Coronary artery (tissue), 2 donors: ENCODE results near the gene KIR3DL2.
"Not testable (repeated sequence)": the region's sequence is repeated elsewhere in the genome, so short reads cannot be mapped to it uniquely, and the experiment has no call there.

ENCODE experiments used
- DNase-seq: peaks from one replicate; pipeline ENCODE4 v3.0.0-alpha.2; 2017; ENCODE audit warnings: low spot score
- H3K27ac ChIP-seq, 2 donors: fragments of 200-600 bp; sonication (generic); one replicate each; pipeline ENCODE4 v1.5.1; 2016 to 2019
- H3K4me3 ChIP-seq: fragments of 200-600 bp; sonication (generic); 2 replicates; pipeline ENCODE4 v1.5.1; 2016; ENCODE audit warnings: mild to moderate bottlenecking, moderate library complexity
- CTCF ChIP-seq: fragments of 200-600 bp; sonication (generic); IDR thresholded peaks from one replicate; pipeline ENCODE4 v1.5.1; 2019; ENCODE audit warnings: antibody characterized with exemption

Gene KIR3DL2

GRCh38 chr19:54817670-54818536 is 32.3 kb upstream of the KIR3DL2 start:
- H3K27ac ChIP-seq: no peak overlapping the region
- TF ChIP-seq CTCF: no peak
- H3K4me3 ChIP-seq: no peak overlapping the region
- no peak for DNase-seq

GRCh38 chr19:54824416-54824815 is 25.8 kb upstream of the KIR3DL2 start:
- H3K27ac ChIP-seq, H3K4me3 ChIP-seq, DNase-seq: not testable (repeated sequence)

GRCh38 chr19:54825326-54825725 is 24.9 kb upstream of the KIR3DL2 start:
- not testable (repeated sequence) for H3K27ac ChIP-seq, DNase-seq

GRCh38 chr19:54828064-54828463 is 22.2 kb upstream of the KIR3DL2 start:
- H3K4me3 ChIP-seq, DNase-seq, H3K27ac ChIP-seq: not testable (repeated sequence)

More at GRCh38 chr19:54825326-54825725, 24.9 kb upstream of the KIR3DL2 start:
- H3K4me3 ChIP-seq: not testable (repeated sequence)

- H3K27ac ChIP-seq, H3K4me3 ChIP-seq, DNase-seq: not testable (repeated sequence)
Measured at GRCh38 chr19:54832496-54832895, 17.7 kb upstream of the KIR3DL2 start, which contains the start of gene KIR2DS4. TSS of gene KIR2DS4 (plus strand) at chr19:54832676.

- not testable (repeated sequence) for H3K4me3 ChIP-seq, DNase-seq, H3K27ac ChIP-seq
Measured at GRCh38 chr19:54835126-54835525, 15.1 kb upstream of the KIR3DL2 start.

GRCh38 chr19:54837522-54837921 is 12.7 kb upstream of the KIR3DL2 start:
- not testable (repeated sequence) for H3K4me3 ChIP-seq, DNase-seq, H3K27ac ChIP-seq

GRCh38 chr19:54843171-54843570 is 7.1 kb upstream of the KIR3DL2 start:
- H3K4me3 ChIP-seq, H3K27ac ChIP-seq, DNase-seq: not testable (repeated sequence)

- no peak for TF ChIP-seq CTCF
- DNase-seq: no peak
- H3K4me3 ChIP-seq: no peak overlapping the region
- no peak overlapping the region for H3K27ac ChIP-seq
Measured at GRCh38 chr19:54850930-54851329, 687 bp downstream of the KIR3DL2 start.

GRCh38 chr19:54851353-54851752 is 1.1 kb downstream of the KIR3DL2 start:
- Histone ChIP-seq H3K4me3 (no peak overlapping the region), H3K27ac (no peak overlapping the region)
- DNase-seq: no peak
- TF ChIP-seq CTCF: no peak

- not testable (repeated sequence) for DNase-seq, H3K4me3 ChIP-seq, H3K27ac ChIP-seq
Measured at GRCh38 chr19:54855241-54855640, 5.0 kb downstream of the KIR3DL2 start.

GRCh38 chr19:54858476-54858875 is 8.2 kb downstream of the KIR3DL2 start:
- DNase-seq, H3K4me3 ChIP-seq, H3K27ac ChIP-seq: not testable (repeated sequence)

- not testable (repeated sequence) for H3K27ac ChIP-seq, H3K4me3 ChIP-seq, DNase-seq
Measured at GRCh38 chr19:54859421-54859820, 9.2 kb downstream of the KIR3DL2 start.

- H3K27ac ChIP-seq, DNase-seq, H3K4me3 ChIP-seq: not testable (repeated sequence)
Measured at GRCh38 chr19:54863459-54863858, 13.2 kb downstream of the KIR3DL2 start.
